HEK293T (cell line): ENCODE results near the gene KCNMA1.

ENCODE experiments used
- ARNT ChIP-seq: fragments of 450-650 bp; IDR thresholded peaks from 2 replicates; pipeline ENCODE4 v1.6.1; 2017; ENCODE audit warnings: mild to moderate bottlenecking
- BHLHE40 ChIP-seq: fragments of 450-650 bp; IDR thresholded peaks from 2 replicates; pipeline ENCODE4 v1.6.1; 2016; ENCODE audit warnings: mild to moderate bottlenecking, moderate library complexity, borderline replicate concordance
- ELF4 ChIP-seq: fragments of 450-650 bp; IDR thresholded peaks from 2 replicates; pipeline ENCODE4 v1.6.1; 2017; ENCODE audit warnings: antibody characterized with exemption
- FOXA1 ChIP-seq: fragments of 450-650 bp; IDR thresholded peaks from 2 replicates; pipeline ENCODE4 v1.6.1; 2016; ENCODE audit warnings: mild to moderate bottlenecking
- FOXM1 ChIP-seq: fragments of 450-650 bp; IDR thresholded peaks from 2 replicates; pipeline ENCODE4 v1.6.1; 2017; ENCODE audit warnings: mild to moderate bottlenecking, borderline replicate concordance
- HDGF ChIP-seq: fragments of 450-650 bp; IDR thresholded peaks from 2 replicates; pipeline ENCODE4 v1.6.1; 2017; ENCODE audit warnings: antibody characterized with exemption, borderline replicate concordance
- L3MBTL2 ChIP-seq: fragments of 450-650 bp; conservative IDR thresholded peaks from 2 replicates; pipeline ENCODE4 v1.6.1; 2016; ENCODE audit warnings: mild to moderate bottlenecking
- LEF1 ChIP-seq: fragments of 450-650 bp; IDR thresholded peaks from 2 replicates; pipeline ENCODE4 v1.6.1; 2017; ENCODE audit warnings: mild to moderate bottlenecking, borderline replicate concordance
- PKNOX1 ChIP-seq: fragments of 450-650 bp; IDR thresholded peaks from 2 replicates; pipeline ENCODE4 v1.6.1; 2016
- SP1 ChIP-seq: fragments of 450-650 bp; IDR thresholded peaks from 2 replicates; pipeline ENCODE4 v1.6.1; 2017
- SUZ12 ChIP-seq: fragments of 450-650 bp; IDR thresholded peaks from 2 replicates; pipeline ENCODE4 v1.6.1; 2016; ENCODE audit warnings: mild to moderate bottlenecking
- ZNF384 ChIP-seq: fragments of 450-650 bp; IDR thresholded peaks from 2 replicates; pipeline ENCODE4 v1.6.1; 2016

- TF ChIP-seq PKNOX1 (no peak), HDGF (no peak), FOXM1 (no peak), FOXA1 (no peak), ARNT (no peak), L3MBTL2 (no peak), ZNF384 (no peak), SP1 (no peak), SUZ12 (no peak), ELF4 (no peak), LEF1 (no peak), BHLHE40 (no peak)
These were observed 350.8 kb downstream of the KCNMA1 start for GRCh38 chr10:77286531-77287508.
